NOMO-1 (cell line): Measurements from ENCODE around the gene KBTBD2.
"Not testable (repeated sequence)": the region's sequence is repeated elsewhere in the genome, so short reads cannot be mapped to it uniquely, and the experiment has no call there.

ENCODE experiments used
- DNase-seq, 2 experiments: peaks; one replicate each; lab custom pipeline; 2025; ENCODE audit not compliant: unreplicated experiment in 2 of 2; lab: John Stamatoyannopoulos, UW

The KBTBD2 gene

DNA sequence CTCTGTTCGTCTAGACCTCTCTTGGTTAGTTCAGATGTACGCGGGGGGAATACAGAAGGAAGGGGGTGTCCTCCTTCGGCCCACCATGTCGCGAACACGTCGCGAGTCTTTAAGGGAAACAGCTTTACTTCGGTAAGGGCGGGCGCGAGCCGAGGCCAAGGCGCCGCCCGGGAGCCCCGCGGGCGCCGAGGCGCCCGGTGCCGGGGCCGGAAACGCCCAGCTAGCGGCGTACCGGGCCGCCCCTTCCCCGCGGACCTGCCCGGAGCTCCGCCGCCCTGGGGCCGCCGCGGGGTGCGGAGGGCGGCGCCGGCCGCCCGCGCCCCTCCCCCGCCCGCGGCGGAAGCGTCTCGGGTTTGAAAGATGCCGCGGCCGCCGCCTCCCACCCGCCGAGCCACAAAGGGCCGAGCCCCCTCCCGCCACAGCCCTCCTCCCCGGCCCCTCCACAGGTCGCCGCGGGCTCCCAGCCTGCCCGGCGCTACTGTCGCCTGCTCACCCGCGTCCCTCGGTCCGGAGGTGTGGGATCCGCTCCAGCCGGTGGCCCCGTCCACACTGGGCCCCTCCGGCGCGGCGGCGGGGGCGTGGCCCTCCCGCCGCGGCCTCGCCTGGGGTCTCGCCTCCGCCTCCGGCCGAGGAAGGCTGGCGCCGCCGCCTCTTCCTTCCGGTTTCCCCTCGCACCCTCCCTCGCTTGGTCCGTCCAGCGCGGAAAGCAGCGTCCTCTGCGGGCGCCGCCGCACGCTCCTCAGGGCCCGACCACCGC is at the start of gene KBTBD2:
KBTBD2 (minus strand) TSS at position 718 of the 757 bp plus-strand sequence. CDS start 12,156 bp downstream, outside the sequence.
- DNase-seq = peak; percentile 68 to 85

DNA sequence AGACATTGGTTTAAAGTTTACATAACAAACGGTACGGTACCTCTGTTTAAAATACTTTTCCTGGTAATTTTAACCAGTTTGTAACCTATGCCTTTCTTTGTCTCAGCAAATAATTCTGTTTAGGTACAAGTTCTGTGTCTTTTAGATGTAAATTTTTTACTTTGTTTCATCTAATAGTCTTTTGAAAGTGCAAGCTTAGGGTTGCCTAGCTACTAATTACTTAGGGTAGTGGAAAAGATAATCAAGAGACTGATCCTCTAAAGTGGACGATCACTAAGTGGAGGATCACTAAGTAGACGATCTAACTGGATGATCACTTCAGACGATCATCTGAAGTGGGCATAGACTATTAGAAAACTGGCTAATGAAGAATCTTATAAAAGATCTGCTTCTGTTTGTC is 49.6 kb upstream of the KBTBD2 start:
- peak in 1 of 2 experiments; percentile 13 for DNase-seq

DNA sequence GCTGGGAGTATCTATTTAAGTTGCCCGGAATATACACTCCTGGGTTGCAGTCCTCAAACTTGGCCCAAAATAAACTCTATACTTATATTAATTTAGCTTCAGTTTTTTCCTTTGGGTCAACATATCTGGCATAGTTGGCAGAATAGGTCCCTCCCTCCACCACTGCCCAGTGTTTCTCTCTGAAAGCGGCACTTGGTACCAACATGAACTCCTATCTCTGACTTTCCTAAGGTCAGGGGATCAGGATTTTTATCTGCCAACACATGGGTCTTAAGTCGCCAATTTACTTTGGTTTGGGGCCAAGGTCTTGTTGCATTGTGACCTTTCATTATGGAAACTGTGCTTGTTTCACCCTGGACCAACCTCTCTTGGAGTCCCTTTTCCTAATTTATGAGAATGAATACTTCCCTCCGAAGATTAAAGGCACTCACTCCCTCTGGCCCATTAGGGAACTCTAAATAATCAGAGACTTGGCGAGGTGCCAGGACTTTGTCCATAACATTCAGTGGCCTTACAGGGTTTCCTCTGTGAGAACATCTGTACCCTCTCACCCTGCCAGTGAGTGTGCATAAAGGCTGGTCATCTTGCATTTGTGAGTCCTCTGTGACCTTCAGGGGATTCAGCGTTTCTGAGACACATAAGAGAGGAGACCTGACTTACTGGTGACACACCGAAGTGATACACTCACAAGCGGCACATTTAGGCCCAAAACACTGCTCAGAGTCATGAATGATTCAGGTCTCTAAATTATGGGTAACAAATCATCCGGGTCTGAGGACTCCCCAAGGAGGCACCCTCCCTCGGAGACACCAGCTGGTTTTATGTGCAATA is 46.0 kb upstream of the KBTBD2 start:
- DNase-seq = no peak

DNA sequence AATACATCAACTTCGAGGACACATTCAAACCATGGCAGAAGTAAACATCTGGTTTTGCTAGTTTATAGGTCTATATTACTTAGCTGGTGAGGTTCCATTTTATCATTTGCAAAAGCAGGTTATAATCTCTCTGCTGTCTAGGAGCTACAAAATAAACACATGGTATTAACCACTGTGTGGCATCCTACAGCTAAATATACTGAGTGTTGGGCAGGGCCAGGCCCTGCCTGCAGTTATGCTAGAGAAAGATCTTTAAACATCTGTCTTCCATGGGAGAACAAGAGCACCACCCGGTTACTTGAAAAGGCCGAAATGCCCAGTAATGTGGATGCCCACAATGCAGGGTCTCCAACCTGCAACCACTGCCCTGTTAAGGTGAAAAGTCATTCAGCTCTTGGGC is 45.1 kb upstream of the KBTBD2 start:
- no peak for DNase-seq

DNA sequence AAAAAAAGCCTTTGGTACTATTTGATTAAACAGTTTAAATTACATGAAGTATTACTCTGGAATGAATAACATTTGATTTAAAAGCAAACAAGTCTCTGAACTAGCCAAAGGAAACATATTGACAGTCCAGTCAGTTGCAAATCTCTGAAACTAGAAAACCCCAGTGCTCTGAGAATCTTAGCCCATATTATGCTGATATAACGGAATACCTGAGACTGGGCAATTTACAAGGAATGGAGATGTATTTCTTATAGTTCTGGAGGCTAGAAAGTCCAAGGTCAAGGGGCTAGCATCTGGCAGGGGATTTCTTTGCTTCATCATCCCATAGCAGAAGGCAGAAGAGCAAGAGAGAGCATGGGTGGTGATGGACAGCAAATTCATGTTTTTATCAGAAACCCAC is 44.0 kb upstream of the KBTBD2 start:
- DNase-seq = no peak

DNA sequence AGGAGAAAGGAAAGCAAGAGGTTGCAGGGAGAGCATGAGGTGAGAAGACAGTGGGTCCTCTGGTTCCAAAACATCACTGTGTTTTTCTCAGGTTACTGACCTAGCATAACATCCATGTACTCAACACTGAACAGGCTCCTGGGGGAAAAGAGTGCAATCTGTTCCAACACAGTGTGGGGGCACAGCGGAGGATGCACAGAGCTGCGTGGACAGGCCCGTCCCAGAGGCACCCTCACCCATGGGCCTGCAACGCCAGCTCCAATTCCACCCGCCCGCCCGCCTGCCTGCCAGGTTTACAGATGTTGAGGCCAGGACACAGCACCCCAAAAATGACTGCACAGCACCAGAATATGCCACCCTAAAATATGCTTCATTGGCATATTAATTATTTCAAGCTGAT is 38.8 kb upstream of the KBTBD2 start:
- DNase-seq = no peak

DNA sequence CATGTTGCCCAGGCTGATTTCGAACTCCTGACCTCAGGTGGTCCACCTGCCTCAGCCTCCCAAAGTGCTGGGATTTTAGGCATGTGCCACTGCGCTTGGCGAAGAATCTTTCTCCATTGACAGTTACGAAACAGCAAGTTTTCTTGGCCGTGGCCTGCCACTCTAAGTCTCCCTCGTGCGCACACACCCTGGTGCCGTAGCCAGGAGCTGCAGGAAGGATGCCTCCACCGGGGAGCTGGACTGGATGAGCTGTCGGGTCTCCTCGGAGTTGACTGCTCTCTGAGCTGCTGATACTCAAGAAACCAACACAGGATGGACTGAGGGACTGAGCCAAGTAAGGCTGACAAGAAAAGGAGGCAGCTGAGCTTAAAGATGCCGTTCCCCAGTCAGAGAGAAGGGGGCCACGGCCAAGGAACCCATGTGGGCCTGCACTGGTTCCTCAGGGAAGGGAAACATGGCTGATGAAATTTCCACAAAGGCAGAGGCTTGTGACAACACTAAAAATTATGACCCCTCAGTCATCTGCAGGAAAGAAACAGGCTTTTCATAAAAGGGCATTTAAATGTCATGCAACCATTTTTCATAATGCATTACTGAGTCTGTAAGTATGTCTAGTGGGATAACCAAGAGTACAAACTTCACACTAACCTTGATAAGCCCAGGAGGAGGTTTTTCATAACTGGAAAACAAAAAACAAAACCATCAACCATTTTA is 38.0 kb upstream of the KBTBD2 start:
- DNase-seq = no peak

DNA sequence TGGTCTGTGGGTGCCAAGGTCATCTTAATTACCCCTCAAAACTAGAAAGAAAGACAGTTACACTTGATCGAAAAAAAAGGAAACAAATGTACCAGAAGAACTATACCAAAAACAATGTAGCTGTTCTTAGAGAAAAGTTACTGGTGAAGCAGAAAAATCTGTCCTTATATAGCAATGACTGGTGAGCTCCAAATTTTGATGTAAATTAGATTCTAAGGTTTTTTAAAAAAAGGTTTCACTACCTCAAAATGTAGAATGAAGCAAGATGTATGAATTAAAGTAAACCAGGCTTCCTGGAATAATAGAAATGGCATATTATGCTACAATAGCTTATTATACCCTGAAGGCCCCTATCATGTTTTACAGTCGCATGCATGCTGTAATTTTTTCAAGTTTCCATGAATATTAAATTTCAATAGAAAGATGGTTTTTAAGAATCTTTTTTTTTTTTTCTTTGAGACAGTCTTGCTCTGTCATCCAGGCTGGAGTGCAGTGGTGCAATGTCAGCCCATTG is 37.3 kb upstream of the KBTBD2 start:
- peak; percentile 8 to 29 for DNase-seq

DNA sequence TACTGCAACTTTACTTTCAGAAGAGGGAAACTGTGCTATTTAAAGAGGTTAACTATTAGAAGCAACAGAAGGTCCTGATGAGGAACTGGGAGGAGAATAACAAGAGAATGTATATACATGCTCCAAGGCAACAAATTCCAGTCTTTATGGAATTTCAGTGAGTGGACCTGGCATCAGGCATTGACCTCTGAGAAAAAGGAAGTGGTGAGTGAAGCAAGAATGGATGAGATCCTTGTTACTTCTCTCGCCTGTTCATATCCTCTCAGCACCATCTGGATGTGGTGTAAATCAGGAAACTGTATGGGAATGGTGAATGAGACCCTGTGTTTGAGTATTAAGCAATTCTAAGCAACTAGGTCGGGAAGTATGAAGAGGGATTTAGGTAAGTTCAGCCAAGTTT is 30.3 kb upstream of the KBTBD2 start:
- DNase-seq = no peak

DNA sequence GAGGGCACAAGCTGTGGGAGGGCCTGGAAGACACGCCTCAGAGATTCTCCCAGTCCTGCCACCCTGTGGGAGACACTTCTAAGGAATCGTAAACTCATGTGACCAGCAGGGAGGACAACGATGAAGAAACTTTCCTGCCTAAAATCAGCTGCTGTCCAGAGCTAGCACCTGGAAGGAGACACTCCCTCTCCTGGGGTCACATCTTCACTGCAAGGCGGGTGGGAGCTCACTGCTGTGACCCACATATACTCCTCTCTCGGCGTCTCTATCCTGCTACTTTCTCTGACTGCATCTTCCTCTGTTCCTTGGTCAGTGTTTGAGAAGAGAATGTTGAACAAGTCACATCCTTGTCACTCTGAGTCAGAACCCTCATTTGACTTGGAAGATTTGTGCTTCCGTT is 25.4 kb upstream of the KBTBD2 start:
- DNase-seq = not testable (repeated sequence)

DNA sequence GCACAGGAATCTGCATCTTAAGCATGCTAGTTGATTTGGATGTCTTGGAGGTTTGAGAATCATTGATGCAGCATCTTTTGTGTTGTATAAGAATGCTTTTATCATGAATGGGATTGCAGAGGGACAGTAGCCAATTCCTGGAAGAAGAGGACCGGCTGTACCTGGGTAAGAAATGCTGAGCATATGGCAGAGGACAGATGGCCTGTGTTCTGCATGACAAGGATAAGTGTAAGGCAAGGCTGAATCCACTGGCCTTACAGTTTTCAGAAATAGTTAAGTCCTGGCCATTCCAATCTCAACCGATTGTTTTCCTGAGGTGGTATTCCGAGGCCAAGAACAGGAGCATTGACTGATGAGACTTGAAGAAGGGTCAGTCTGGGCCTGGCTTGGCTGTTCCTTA is 24.4 kb upstream of the KBTBD2 start:
- no peak for DNase-seq

DNA sequence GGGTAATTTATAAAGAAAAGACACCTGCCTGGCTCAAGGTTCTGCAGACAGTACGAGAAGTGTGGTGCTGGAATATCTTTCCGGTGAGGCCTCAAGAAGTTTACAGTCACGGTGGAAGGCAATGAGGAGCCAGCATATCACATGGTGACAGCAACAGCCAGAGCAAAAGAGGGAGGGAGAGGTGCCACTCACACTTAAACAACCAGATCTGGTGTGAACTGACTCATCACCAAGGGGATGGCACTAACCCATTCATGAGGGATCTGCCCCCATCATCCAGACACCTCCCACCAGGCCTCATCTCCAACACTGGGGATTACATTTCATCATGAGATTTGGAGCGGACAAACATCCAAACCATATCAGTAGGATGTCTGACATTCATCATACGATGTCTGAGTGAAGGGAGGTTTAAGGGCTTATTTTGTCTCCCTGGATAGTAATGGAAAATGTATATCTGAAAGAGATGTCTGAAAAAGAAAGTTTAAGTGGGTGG is 23.5 kb upstream of the KBTBD2 start:
- DNase-seq = no peak

DNA sequence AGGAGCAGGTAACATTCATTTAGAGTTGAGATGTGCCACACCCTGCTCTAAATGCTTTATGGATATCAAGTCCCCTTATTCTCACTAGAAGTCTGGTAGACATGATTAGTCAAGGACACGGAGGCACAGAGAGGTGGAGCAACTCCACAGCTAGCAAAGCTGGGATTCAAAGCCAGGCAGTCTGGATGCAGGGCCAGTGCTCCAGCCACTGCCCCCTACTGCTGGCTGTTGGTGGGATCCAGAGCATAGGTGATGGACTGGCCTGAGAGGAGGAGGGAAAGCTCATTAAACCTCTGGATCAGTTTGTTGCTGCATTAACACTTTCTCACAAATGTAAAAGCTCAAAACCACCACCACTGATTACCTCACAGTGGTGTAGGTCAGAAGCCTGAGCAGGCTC is 22.6 kb upstream of the KBTBD2 start:
- DNase-seq = no peak

DNA sequence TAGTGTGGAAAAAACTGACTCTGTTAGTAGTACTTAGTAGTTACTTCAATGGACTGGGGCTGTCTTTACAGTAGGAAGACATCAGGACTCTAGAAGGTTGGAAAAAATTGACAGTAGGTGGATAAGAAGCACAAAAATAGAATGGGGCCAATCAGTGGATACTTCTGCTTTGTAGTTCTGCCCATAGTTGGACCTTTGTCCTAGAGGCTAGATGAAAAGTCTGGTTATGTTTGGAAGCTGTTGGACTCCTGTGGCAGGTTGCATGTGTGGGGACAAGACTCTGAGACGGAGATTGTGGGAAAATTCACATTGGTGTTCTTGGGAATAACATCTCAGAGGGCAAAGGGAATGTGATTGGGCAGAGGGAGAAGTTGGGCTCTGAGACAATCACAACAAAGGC is 18.6 kb upstream of the KBTBD2 start:
- DNase-seq = no peak

DNA sequence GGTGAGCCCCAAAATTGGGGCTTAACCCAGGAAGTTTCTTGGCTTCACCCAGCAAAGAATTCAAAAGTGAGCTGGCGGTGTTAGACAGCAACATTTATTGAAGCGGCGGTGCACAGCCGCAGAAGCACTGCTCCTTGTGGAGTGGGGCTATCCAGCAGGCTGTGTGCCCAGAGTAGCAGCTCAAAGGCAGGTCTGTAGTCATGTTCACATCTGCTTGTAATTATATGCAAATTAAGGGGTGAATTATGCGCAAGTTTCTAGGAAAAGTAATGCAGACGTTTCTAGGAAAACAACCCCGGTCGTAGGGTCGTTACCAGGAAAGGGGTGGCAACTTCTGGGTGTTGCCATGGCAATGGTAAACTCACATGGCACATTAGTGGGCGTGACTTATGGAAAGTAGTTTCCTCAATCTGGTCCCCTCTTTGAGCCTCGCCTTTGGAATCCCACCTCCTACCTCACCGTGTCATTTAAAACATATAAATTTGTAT is 13.7 kb upstream of the KBTBD2 start:
- peak; percentile 57 to 90 for DNase-seq

DNA sequence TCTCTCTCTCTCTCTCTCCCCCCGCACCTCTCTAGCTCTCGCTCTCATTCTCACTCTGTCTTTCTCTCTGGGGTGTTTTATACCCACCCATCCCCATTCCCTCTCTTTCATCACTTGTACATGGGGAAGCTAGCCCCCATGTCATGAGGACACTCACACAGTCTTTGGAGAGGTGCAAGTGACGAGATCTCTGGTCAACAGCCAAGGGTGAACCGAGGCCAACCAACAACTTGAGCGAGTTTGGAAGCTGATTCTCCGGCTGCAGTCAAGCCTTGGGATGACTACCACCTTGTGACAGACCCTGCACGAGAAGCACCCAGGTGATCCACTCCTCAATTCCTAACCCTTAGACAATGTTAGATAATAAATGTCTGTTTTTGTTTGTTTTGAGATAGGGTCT is 10.1 kb upstream of the KBTBD2 start:
- no peak for DNase-seq

DNA sequence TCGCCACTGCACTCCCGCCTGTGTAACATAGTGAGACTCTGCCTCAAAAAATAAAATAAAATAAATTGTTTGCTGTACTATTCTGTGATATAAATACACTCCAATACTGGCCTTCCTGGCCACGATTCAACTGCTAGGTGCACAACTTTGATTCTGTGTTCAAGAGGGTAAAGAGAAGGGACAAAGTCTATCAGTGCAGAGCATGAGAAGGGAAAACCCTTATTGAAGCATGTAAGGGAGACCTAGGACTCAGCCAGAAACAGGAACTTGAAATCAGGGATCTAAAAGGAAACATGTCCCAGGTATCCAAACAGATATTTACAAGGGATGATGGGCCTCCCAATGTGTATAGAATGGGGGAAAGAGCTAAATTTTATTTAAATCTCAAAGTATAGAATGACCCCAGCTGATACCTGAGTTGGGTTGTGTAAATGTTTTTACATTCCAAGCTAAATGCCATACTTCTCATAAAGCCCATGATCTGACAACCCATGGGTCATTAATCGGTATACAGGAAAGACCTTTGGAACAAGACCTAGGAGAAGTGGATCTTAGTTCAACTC is 9.0 kb upstream of the KBTBD2 start:
- no peak for DNase-seq

DNA sequence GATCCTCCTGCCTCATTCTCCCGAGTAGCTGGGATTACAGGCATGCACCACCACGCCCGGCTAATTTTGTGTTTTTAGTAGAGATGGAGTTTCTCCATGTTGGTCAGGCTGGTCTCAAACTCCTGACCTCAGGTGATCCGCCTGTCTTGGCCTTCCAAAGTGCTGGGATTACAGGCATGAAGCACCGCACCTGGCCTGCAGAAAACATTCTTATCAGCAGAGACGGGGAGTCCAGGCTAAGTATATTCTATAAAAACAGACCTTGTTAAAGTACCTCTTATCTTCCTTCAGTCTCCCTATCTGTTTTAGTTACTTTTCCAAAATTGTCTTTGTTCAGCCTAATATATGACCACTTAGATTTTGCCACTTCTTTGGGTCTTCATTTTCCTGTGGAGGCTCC is 5.8 kb upstream of the KBTBD2 start:
- DNase-seq = not testable (repeated sequence)

DNA sequence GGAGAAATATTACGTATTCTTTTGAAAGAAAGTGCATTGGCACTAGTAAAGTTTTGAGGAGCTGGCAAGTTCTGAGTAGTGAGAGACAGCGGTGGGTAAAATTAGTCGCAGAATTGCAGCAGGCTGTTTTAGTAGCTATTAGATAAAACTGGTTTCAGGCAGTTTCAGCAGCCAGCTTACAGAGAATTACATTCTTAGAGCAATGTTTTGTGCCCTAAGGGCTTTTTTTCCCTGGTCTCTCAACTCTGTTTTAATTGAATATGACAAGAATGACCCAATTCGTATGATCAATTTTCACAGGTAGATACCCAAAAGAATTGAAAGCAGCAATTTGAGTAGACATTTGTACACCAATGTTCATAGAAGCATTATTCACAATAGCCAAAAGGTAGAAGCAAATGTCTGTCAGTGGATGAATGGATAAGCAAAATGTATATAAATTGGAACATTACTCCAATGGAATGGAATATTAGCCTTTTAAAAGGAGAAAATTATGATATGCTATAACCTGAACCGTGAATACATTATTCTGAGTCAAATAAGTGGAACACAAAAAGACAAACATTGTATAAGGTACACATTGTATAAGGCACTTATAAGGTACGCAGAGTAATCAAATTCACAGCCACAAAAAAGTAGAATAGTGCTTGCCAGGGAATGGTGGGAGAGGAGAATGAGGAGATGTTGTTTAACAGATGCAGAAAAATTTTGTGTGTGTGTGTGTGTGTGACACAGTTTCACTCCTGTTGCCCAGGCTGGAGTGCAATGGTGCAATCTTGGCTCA is 5.2 kb upstream of the KBTBD2 start:
- no peak for DNase-seq

DNA sequence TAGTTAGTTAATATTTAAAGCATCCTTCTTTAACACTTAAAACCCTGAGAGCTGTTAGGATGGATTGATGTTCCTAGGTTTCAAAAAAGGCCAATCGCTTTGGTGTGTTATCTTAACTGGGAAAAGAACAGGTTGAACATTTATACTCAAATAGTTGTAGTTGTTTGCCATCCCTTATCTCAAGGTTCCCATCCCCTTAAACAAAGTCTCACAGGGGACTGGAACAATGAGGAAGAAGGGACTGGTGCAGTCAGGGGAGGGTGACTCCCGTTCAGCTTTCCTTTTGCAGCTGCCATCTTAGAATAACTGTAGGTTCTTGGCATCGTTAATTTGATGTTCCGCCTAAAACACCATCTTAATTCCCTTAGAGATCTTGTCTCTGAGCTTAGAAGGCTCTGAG is 2.6 kb upstream of the KBTBD2 start:
- DNase-seq = no peak
